ENCODE results near the gene FRMD8. TPM values are rescaled to one million over a fixed set of nuclear protein-coding genes. Genes with fewer than 3 reads are reported as not detected.
"Not testable (repeated sequence)": the region's sequence is repeated elsewhere in the genome, so short reads cannot be mapped to it uniquely, and the experiment has no call there.

FRMD8 gene
- total and polyA plus RNA-seq, 4 experiments from 2014 or later, result 44.1 to 71.2 (median 62.3) TPM

DNA sequence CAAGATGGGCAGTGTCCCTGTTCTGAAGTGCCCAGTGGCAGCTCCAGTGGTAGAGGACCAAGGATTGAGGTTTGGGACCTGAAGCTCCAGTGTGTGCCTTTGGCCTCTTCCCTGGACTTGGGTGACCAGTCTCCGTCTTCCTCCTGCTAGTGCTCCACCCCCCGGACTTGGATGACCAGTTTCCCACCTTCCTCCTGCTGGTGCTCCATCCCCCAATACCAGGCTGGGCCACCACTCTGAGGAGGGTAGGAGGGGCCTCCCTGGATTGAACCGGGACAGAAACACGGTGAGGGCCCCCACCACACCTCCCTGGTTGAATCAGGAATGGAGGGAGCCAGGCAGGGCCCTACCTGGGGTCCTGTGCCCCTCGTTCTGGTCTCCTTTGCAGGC, 25.2 kb downstream of the FRMD8 start:
- H3K27ac Mint-ChIP-seq, result no peak overlapping the region
- POLR2A ChIA-PET (ENCODE audit: partially characterized antibody), result interaction anchor here (1.7 to 22.2 kb wide), 4 partner anchors 12 to 87 kb away, joined by 8 to 3839 read pairs (median 602); partner anchors contain the start of genes FRMD8, MALAT1, NEAT1 and SLC25A45

DNA sequence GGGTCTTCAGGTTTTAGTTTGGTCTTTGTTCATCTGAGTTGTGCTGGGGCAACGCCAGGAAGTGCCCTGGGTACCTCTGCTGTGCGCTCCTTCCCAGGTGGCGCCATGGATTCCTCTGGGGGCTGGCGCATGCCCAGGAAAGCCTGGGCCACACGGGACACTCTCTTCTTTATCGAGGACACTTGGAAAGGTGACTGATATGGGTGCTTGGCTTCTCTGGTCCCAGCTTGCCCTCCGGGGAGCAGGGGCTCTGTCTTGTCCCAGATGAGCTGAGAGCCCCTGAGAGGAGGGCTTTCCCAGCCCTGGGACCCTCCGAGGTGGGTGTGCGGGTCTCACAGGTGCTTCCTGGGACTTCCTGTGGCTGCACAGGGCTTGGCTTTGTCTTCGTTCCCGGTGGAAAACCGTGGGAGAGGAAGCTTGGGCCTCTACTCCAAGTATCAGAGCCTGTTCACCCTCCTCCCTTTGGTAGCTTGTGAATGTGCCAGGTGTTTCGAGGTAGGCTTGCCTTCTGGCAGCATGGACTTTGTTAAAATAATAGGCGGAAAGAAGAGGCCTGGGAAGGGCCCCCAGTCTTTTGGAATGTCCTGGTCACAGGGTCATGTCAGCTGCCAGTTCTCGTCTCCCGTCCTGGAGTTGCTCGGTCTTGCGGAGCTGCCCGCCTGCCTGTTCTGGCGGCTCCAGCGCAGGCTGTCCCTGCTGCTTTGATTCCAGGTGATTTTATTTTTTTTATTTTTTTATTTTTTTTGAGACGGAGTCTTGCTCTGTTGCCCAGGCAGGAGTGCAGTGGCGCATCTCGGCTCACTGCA, 26.0 kb downstream of the FRMD8 start:
- POLR2A ChIA-PET (ENCODE audit: partially characterized antibody), result interaction anchor here (0.9 to 22.2 kb wide), 6 partner anchors 11 to 277 kb away, joined by 3 to 3839 read pairs (median 485); partner anchors contain the start of genes FRMD8, MALAT1, NEAT1 and SLC25A45
- H3K36me3 ChIP-seq (ENCODE audit: insufficient read depth, low read length), result peaks cover 26% of the 10 kb centered on the region

More for the DNA sequence above, 25.2 kb downstream of the FRMD8 start:
- Mint-ChIP-seq H3K36me3 (peaks cover 8 to 28% of the 10 kb centered on the region in 2 donors), H3K9me3 (no peaks in the 10 kb centered on the region), H3K4me3 (no peak overlapping the region), H3K27me3 (no peaks in the 10 kb centered on the region), H3K4me1 (peaks cover 5 to 14% (median 10%) of the 10 kb centered on the region in 4 donors)
- no peak overlapping the region for H3K27ac ChIP-seq (ENCODE audit: low read depth, low read length)
- H3K9me3 ChIP-seq (ENCODE audit: control insufficient read depth in 1 of 2, low read length in 2 of 2), result no peaks in the 10 kb centered on the region
- intact Hi-C loops (cut with micrococcal nuclease), result no loop called here
- peaks cover 11% of the 10 kb centered on the region for H3K4me1 ChIP-seq (ENCODE audit: insufficient read depth, low read length)
- H3K4me3 ChIP-seq (ENCODE audit: low read length in 2 of 2), result no peak overlapping the region
- CTCF ChIA-PET (ENCODE audit: partially characterized antibody), result interaction anchor here (1.2 to 10.6 kb wide), 3 partner anchors 24 to 97 kb away, joined by 3 to 186 read pairs (median 4); partner anchors contain the start of gene MALAT1
- DNase-seq, result no peak
- H3K36me3 ChIP-seq (ENCODE audit: insufficient read depth, low read length), result peaks cover 27% of the 10 kb centered on the region
- no peaks in the 10 kb centered on the region for H3K27me3 ChIP-seq (ENCODE audit: insufficient read depth, low read length)

DNA sequence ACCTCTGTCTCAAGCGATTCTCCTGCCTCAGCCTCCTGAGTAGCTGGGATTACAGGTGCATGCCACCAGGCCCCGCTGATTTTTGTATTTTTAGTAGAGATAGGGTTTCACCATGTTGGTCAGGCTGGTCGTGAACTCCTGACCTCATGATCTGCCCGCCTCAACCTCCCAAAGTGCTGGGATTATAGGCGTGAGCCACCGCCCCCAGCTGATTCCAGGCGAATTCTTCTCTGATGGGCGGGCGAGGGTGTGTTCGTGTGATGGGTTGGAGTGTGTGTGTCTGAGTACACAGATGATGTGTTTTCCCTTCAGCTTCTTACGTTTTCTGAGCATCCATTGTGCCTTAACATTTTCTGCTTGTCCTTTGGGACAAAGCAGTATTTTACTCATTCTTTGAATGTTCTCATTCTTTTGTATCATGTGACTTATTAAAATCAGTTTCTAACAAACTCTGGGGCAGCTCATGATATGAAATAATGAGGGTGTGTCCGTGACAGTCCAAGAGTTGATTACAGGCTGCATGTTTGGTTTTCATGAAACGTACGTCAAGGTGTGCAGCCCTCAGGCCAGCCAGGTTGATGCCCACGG, 26.7 kb downstream of the FRMD8 start:
- intact Hi-C loops (cut with micrococcal nuclease); H3K4me3 Mint-ChIP-seq; H3K27ac ChIP-seq (ENCODE audit: low read depth, low read length); H3K9me3 Mint-ChIP-seq; H3K27me3 Mint-ChIP-seq; DNase-seq; H3K27me3 ChIP-seq (ENCODE audit: insufficient read depth, low read length); H3K4me3 ChIP-seq (ENCODE audit: low read length in 2 of 2); H3K9me3 ChIP-seq (ENCODE audit: control insufficient read depth in 1 of 2, low read length in 2 of 2): not testable (repeated sequence)
- Mint-ChIP-seq H3K27ac (peak overlapping the region in 2 of 7 donors; percentile 12 to 85), H3K36me3 (peaks cover 8 to 31% of the 10 kb centered on the region in 2 donors), H3K4me1 (peaks cover 15 to 27% (median 21%) of the 10 kb centered on the region in 4 donors)
- Histone ChIP-seq H3K4me1 (ENCODE audit: insufficient read depth, low read length) (peaks cover 26% of the 10 kb centered on the region), H3K36me3 (ENCODE audit: insufficient read depth, low read length) (peaks cover 25% of the 10 kb centered on the region)
- POLR2A ChIA-PET (ENCODE audit: partially characterized antibody), result interaction anchor here (0.8 to 22.2 kb wide), 8 partner anchors 13 to 278 kb away, joined by 3 to 3839 read pairs (median 226); partner anchors contain the start of genes FRMD8, MALAT1, NEAT1 and SLC25A45
- CTCF ChIA-PET (ENCODE audit: partially characterized antibody), result interaction anchor here (1.2 to 10.6 kb wide), 4 partner anchors 26 to 181 kb away, joined by 3 to 186 read pairs (median 4); no protein-coding TSS in a partner anchor

More for the DNA sequence above, 26.0 kb downstream of the FRMD8 start:
- no peak overlapping the region for H3K27ac ChIP-seq (ENCODE audit: low read depth, low read length)
- Mint-ChIP-seq H3K9me3 (no peaks in the 10 kb centered on the region), H3K4me3 (no peak overlapping the region), H3K36me3 (peaks cover 8 to 30% of the 10 kb centered on the region in 2 donors), H3K27ac (no peak overlapping the region), H3K27me3 (no peaks in the 10 kb centered on the region), H3K4me1 (peaks cover 12 to 22% (median 16%) of the 10 kb centered on the region in 4 donors)
- no peak for DNase-seq
- no peaks in the 10 kb centered on the region for H3K27me3 ChIP-seq (ENCODE audit: insufficient read depth, low read length)
- peaks cover 19% of the 10 kb centered on the region for H3K4me1 ChIP-seq (ENCODE audit: insufficient read depth, low read length)
- intact Hi-C loops (cut with micrococcal nuclease), result no loop called here
- no peaks in the 10 kb centered on the region for H3K9me3 ChIP-seq (ENCODE audit: control insufficient read depth in 1 of 2, low read length in 2 of 2)
- CTCF ChIA-PET (ENCODE audit: partially characterized antibody), result interaction anchor here (1.2 to 10.6 kb wide), 4 partner anchors 25 to 182 kb away, joined by 3 to 186 read pairs (median 4); no protein-coding TSS in a partner anchor
- H3K4me3 ChIP-seq (ENCODE audit: low read length in 2 of 2), result no peak overlapping the region

DNA sequence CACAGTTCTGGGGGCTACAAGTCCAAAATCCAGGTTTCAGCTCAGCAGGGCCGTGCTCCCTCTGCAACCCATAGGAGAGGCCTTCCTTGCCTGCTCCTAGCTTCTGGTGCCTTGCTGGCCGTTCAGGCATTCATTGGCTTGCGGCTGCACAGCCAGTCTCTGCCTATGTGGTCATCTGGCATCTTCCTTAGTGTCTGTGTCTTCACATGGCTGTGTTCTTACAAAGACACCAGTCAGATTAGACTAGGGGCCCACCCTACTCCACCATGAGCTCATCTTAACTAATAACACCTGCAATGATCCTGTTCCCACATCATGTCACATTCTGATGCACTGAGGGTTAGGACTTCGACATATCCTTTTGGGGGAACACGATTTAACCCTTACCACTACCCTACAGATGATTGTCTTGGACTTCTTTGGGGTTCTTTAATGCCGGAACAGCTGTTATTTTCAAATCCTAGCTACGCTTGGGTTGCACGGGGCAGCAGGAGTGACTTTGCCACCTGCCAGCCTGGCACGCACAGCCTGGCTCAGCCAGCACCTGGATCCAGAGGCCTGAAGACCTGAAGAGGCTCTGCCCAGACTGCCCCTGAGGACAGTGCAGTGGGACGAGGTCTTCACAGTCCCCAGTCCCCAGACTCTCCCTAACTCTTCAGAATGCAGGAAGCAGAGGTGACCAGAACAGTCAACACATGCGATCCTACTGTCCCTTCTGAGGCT, 28.5 kb downstream of the FRMD8 start:
- peaks cover 44% of the 10 kb centered on the region for H3K4me1 ChIP-seq (ENCODE audit: insufficient read depth, low read length)
- Mint-ChIP-seq H3K27me3 (no peaks in the 10 kb centered on the region), H3K36me3 (peaks cover 0 to 21% of the 10 kb centered on the region in 2 donors), H3K4me3 (peak overlapping the region in 2 of 8 donors; percentile 24 to 67), H3K9me3 (peaks cover 0 to 1% (median 0%) of the 10 kb centered on the region in 8 donors), H3K27ac (peak overlapping the region in 3 of 7 donors; percentile 16 to 76 (median 23)), H3K4me1 (peaks cover 23 to 45% (median 31%) of the 10 kb centered on the region in 4 donors)
- H3K27ac ChIP-seq (ENCODE audit: low read depth, low read length), result no peak overlapping the region
- ChIA-PET CTCF (ENCODE audit: partially characterized antibody) (interaction anchor here (1.0 to 12.6 kb wide), 20 partner anchors 8 to 121 kb away, joined by 3 to 192 read pairs (median 10); partner anchors contain the start of genes FRMD8 and MALAT1), POLR2A (ENCODE audit: partially characterized antibody) (interaction anchor here (1.2 to 22.2 kb wide), 13 partner anchors 12 to 142 kb away, joined by 3 to 3839 read pairs (median 18); partner anchors contain the start of genes FRMD8, MALAT1, NEAT1 and SCYL1)
- no peak overlapping the region for H3K4me3 ChIP-seq (ENCODE audit: low read length in 2 of 2)
- intact Hi-C loops (cut with micrococcal nuclease), result loop anchor here (5.0 kb wide), 1 partner anchor 48 kb away; no protein-coding TSS in a partner anchor
- H3K36me3 ChIP-seq (ENCODE audit: insufficient read depth, low read length), result peaks cover 10% of the 10 kb centered on the region
- no peaks in the 10 kb centered on the region for H3K9me3 ChIP-seq (ENCODE audit: control insufficient read depth in 1 of 2, low read length in 2 of 2)
- no peaks in the 10 kb centered on the region for H3K27me3 ChIP-seq (ENCODE audit: insufficient read depth, low read length)
- DNase-seq, result no peak

DNA sequence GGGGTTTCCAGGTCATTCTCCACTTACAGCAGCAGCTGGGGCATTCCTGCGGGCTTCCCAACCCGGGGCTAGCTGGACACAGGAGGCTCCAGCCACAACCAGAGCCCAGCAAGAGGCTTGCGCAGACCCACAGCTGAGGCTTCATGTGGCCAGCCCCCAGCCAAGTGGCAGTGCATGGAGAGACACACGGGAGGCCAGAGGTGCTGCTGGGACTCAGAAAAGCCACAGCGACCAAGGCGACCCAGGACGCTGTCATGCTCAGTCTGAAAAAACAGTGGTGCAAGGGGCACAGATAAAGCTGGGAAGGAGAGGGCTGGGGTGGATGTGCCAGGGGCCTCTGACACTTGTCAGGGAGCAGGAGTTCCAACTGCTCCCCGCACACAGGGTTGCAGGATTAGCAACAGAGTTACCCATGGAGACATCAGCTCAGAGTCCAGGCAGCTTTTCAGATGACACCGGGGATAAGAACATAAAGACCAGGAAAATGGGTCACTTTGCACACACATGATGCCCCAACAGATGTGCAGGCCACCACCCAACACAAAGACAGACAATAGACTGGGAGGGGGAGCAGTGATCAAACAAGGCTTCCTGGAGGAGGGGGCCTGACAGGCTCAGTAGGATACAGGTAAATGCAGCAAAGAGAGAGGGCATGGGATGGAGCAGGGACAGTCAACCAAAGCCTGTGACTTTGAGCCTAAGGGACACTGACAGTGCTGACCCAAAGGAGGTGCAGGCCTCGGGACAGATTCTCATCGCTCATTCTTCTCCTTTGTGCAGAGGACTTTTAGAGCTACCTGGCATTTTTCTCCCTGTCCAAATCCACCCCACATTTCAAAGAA, 29.3 kb downstream of the FRMD8 start:
- no peaks in the 10 kb centered on the region for H3K9me3 ChIP-seq (ENCODE audit: control insufficient read depth in 1 of 2, low read length in 2 of 2)
- intact Hi-C loops (cut with micrococcal nuclease), result loop anchor here (1.0 to 5.0 kb wide), 7 partner anchors 10 to 95 kb away; partner anchors contain the start of gene SLC25A45
- H3K27ac ChIP-seq (ENCODE audit: low read depth, low read length), result peak overlapping the region; percentile 98
- peak overlapping the region in 6 of 7 donors; percentile 64 to 100 (median 96) for H3K27ac Mint-ChIP-seq
- peak overlapping the region in 1 of 2 donors; percentile 95 for H3K4me3 ChIP-seq (ENCODE audit: low read length in 2 of 2)
- H3K36me3 Mint-ChIP-seq, result peaks cover 0 to 20% of the 10 kb centered on the region in 2 donors
- H3K27me3 Mint-ChIP-seq, result no peaks in the 10 kb centered on the region
- H3K4me3 Mint-ChIP-seq, result peak overlapping the region; percentile 92 to 97 (median 95)
- no peak for DNase-seq
- CTCF ChIA-PET (ENCODE audit: partially characterized antibody), result interaction anchor here (1.0 to 12.6 kb wide), 27 partner anchors 8 to 120 kb away, joined by 3 to 192 read pairs (median 9); partner anchors contain the start of genes FRMD8, MALAT1 and SLC25A45
- no peaks in the 10 kb centered on the region for H3K27me3 ChIP-seq (ENCODE audit: insufficient read depth, low read length)
- H3K9me3 Mint-ChIP-seq, result peaks cover 0 to 1% (median 0%) of the 10 kb centered on the region in 8 donors
- POLR2A ChIA-PET (ENCODE audit: partially characterized antibody), result interaction anchor here (1.0 to 22.2 kb wide), 19 partner anchors 9 to 161 kb away, joined by 3 to 3839 read pairs (median 7); partner anchors contain the start of genes DPF2, EHBP1L1, FRMD8 and MALAT1
- peaks cover 52% of the 10 kb centered on the region for H3K4me1 ChIP-seq (ENCODE audit: insufficient read depth, low read length)
- peaks cover 27 to 52% (median 36%) of the 10 kb centered on the region in 4 donors for H3K4me1 Mint-ChIP-seq
- H3K36me3 ChIP-seq (ENCODE audit: insufficient read depth, low read length), result peaks cover 10% of the 10 kb centered on the region
